Thoracic aorta (tissue), 2 donors: ENCODE data around the gene EXOC6B. TPM values are rescaled to one million over a fixed set of nuclear protein-coding genes. Genes with fewer than 3 reads are reported as not detected.

Source experiments
- ATAC-seq: fragments of 150-250 bp; one replicate; pipeline ENCODE4 v1.8.0; 2017; ENCODE audit warnings: low read depth; ENCODE audit not compliant: insufficient number of reproducible peaks, low FRiP score
- DNase-seq: peaks from one replicate; pipeline ENCODE4 v3.0.0-alpha.2; 2020; ENCODE audit warnings: low spot score
- H3K27ac ChIP-seq, 2 donors: fragments of 200-600 bp; sonication (generic); 1 replicate in 1 of 2; 2 replicates in 1 of 2; pipeline ENCODE4 v1.5.1; 2016; ENCODE audit warnings: mild to moderate bottlenecking in 2 of 2, moderate library complexity in 2 of 2
- H3K27me3 ChIP-seq: fragments of 200-600 bp; sonication (generic); replicated peaks from 2 replicates; pipeline ENCODE4 v1.6.0; 2016; ENCODE audit warnings: mild to moderate bottlenecking; ENCODE audit not compliant: insufficient read depth
- H3K36me3 ChIP-seq: fragments of 200-600 bp; sonication (generic); one replicate; pipeline ENCODE4 v1.5.1; 2016
- H3K4me1 ChIP-seq, 2 donors: fragments of 200-600 bp; sonication (generic); 1 replicate in 1 of 2; 2 replicates in 1 of 2; pipeline versions ENCODE4 v1.5.1 to v1.6.0; 2016; ENCODE audit warnings: low read depth in 2 of 2, mild to moderate bottlenecking in 1 of 2; ENCODE audit not compliant: control insufficient read depth in 1 of 2
- H3K4me3 ChIP-seq: fragments of 200-600 bp; sonication (generic); 2 replicates; pipeline ENCODE4 v1.5.1; 2016; ENCODE audit warnings: mild to moderate bottlenecking
- H3K9me3 ChIP-seq: fragments of 200-600 bp; sonication (generic); 2 replicates; pipeline ENCODE4 v1.5.1; 2016
- total RNA-seq, 2 donors: library from RNA; depleted of rRNA; stranded (reverse); fragments of >200 nt; gene quantifications; one replicate each; pipeline versions ENCODE4 v1.1.0 to v1.2.3, GENCODE V29; 2016
- TF ChIP-seq, protein P1 (sequence below): fragments of 200-600 bp; sonication (generic); IDR thresholded peaks from one replicate; pipeline ENCODE4 v1.5.1; 2019; ENCODE audit warnings: antibody characterized with exemption

Gene EXOC6B
- total RNA-seq, 2 donors from 2014 or later = 29.6 to 44.5 TPM

DNA sequence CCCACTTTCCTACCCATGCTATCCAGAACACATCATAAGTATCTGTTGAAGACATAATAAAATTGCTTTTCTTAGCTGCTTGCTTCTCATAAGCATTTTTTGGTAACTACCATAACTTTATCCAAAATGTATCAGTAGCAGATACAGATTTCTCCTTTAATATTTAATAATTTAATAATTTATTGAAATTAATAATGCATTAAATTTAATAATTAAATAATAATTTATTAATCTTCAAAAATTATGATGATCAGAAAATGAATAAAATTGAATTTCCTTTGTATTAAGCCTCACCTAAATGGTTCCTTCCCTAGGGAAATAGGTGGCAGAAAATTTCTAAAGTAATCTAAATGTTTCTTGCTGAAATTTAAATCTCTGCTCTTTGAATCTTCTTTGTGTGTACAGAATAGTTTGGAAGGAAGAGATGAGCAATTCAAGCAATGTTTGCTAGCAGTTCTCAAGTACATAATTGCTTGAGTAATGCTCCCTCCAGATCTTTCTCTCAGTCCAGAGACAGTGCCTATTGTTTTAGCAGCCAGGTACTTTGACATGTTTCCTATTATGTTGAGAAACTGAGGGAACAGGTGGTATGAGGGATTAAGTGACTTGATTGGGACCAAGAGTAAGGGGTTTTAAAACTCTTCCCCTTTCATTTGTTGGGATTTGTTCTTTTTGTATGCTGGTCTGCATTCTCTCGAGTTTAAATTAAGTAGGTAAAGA is 555.1 kb downstream of the EXOC6B start:
- H3K9me3 ChIP-seq = no peaks in the 10 kb centered on the region
- H3K27me3 ChIP-seq = no peaks in the 10 kb centered on the region
- H3K4me3 ChIP-seq = no peak overlapping the region
- no peak overlapping the region for H3K27ac ChIP-seq
- H3K4me1 ChIP-seq = no peaks in the 10 kb centered on the region
- ATAC-seq = no peak
- TF ChIP-seq, protein P1, sequence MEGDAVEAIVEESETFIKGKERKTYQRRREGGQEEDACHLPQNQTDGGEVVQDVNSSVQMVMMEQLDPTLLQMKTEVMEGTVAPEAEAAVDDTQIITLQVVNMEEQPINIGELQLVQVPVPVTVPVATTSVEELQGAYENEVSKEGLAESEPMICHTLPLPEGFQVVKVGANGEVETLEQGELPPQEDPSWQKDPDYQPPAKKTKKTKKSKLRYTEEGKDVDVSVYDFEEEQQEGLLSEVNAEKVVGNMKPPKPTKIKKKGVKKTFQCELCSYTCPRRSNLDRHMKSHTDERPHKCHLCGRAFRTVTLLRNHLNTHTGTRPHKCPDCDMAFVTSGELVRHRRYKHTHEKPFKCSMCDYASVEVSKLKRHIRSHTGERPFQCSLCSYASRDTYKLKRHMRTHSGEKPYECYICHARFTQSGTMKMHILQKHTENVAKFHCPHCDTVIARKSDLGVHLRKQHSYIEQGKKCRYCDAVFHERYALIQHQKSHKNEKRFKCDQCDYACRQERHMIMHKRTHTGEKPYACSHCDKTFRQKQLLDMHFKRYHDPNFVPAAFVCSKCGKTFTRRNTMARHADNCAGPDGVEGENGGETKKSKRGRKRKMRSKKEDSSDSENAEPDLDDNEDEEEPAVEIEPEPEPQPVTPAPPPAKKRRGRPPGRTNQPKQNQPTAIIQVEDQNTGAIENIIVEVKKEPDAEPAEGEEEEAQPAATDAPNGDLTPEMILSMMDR = no peak
- no peak for DNase-seq
- H3K36me3 ChIP-seq = no peaks in the 10 kb centered on the region

DNA sequence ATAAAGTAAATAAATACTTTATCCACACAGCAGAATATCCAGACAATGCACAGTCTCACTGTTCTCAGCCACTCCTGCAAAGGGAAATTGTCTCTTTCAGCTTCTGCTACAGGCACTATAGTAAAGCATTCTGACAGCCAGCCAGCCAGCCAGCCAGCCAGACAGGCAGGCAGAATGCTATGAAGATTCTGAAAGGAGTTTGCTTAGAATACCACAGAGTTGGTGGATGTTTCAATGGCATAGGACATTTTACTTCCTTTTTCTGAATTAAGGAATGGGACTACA is 562.1 kb downstream of the EXOC6B start:
- Histone ChIP-seq H3K9me3 (no peaks in the 10 kb centered on the region), H3K27me3 (no peaks in the 10 kb centered on the region), H3K27ac (no peak overlapping the region), H3K4me1 (no peaks in the 10 kb centered on the region), H3K4me3 (no peak overlapping the region), H3K36me3 (no peaks in the 10 kb centered on the region)
- DNase-seq (no peak), ATAC-seq (no peak)
- TF ChIP-seq, protein P1 = no peak

DNA sequence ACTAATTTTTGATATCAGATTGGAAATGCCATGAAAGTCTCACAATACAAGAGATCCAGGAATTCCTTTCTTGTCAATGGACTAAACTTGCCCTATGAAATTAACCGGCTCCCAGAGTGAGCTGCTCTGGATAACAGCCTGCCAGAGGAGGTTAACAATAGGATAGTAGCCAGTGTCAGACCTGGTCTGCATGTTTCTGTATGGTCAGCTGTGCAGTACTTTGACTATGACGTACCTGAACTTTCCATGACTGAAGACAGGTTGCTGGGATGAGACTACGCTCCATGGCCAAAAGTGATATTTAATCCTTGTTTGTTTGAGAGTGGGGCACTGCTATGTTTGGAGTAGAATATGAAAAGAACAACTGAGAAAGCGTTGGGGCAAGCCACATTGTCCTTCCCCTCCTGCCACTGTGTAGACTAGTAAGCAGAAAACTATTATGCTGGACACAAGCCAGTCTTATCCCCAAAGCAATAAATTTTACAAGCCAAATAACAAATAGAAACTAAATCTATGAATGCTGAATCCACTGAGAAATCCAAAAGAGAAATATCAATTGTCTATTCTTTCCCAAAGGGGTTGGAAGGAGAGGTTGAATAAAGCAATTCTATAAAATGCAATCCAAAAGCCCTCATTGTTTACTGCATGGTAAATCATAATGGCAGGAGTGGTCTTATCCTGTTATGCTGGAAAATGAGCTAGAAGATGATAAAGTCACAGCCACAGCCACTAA is 562.6 kb downstream of the EXOC6B start:
- no peak for DNase-seq
- TF ChIP-seq, protein P1 = no peak
- Histone ChIP-seq H3K9me3 (no peaks in the 10 kb centered on the region), H3K4me3 (no peak overlapping the region), H3K36me3 (no peaks in the 10 kb centered on the region), H3K27me3 (no peaks in the 10 kb centered on the region), H3K27ac (no peak overlapping the region), H3K4me1 (no peaks in the 10 kb centered on the region)
- ATAC-seq = no peak

DNA sequence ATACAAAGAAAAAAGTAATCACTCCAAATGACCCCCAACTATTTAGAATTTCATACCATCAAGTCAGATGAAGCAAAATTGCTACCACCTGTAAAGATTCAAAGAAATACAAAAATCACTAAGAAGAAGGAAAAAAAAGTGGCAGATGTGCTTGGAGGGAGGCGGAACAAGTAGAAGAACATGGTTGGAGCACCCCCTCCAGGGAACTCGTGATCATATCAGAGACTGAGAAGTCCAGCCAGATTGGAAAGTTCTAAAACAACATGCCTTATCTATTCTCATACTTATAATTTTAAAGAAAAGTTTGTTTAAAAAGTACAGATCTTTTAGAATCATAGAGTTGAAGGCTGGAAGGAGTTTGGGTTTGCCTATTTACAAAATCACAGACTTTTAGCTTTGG is 564.8 kb downstream of the EXOC6B start:
- Histone ChIP-seq H3K4me1 (no peaks in the 10 kb centered on the region), H3K27ac (no peak overlapping the region), H3K27me3 (no peaks in the 10 kb centered on the region), H3K9me3 (no peaks in the 10 kb centered on the region), H3K36me3 (no peaks in the 10 kb centered on the region), H3K4me3 (no peak overlapping the region)
- no peak for DNase-seq
- ATAC-seq = no peak
- TF ChIP-seq, protein P1 = no peak

DNA sequence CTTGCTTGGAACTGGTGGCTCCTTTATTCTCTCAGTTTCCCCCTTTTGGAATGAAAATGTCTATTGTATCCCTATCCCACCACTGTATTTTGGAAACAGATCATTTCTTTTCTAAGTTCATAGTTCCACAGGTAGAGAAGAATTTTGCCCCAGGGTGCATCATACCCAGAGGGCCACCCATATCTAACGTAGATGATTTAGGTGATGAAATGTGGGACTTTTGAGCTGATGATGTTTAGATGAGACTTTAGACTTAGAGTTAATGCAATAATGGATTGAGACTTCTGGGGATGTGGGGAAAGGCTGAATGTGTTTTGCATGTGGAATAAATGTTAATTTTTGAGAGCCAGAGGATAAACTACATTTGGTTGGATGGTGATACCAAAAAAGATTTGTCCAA is 570.3 kb downstream of the EXOC6B start:
- Histone ChIP-seq H3K9me3 (no peaks in the 10 kb centered on the region), H3K27ac (no peak overlapping the region), H3K4me1 (no peaks in the 10 kb centered on the region), H3K36me3 (no peaks in the 10 kb centered on the region), H3K4me3 (no peak overlapping the region), H3K27me3 (no peaks in the 10 kb centered on the region)
- TF ChIP-seq, protein P1 = no peak
- no peak for DNase-seq
- ATAC-seq = no peak
